ENCODE data around the gene HPGDS. TPM values are rescaled to one million over a fixed set of nuclear protein-coding genes. Genes with fewer than 3 reads are reported as not detected.

Gene HPGDS
- total RNA-seq, 4 donors from 2014 or later: 0.47 to 2.0 (median 1.8) TPM

DNA sequence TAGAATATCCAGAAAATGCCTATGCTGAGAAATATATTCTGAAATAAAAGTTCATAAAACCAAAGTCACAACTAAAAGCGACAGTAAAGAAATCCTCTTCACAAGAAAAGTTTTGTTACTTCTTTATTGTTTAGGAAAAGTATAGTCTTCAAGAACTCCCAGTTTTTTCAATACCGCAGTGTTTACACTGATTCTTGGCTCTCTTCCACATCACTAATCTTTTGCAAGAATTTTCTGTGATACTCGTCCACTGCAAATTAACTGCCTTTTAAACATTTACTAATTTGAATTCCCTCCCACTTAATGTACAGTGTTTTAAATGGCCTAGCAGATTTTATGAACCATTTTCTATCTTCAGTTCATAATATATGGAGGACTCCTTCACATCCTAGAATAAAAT is 65.1 kb downstream of the HPGDS start:
- no peak for TF ChIP-seq POLR2AphosphoS5 (IDR thresholded peaks at IDR 0.05)
- TF ChIP-seq, protein P1, sequence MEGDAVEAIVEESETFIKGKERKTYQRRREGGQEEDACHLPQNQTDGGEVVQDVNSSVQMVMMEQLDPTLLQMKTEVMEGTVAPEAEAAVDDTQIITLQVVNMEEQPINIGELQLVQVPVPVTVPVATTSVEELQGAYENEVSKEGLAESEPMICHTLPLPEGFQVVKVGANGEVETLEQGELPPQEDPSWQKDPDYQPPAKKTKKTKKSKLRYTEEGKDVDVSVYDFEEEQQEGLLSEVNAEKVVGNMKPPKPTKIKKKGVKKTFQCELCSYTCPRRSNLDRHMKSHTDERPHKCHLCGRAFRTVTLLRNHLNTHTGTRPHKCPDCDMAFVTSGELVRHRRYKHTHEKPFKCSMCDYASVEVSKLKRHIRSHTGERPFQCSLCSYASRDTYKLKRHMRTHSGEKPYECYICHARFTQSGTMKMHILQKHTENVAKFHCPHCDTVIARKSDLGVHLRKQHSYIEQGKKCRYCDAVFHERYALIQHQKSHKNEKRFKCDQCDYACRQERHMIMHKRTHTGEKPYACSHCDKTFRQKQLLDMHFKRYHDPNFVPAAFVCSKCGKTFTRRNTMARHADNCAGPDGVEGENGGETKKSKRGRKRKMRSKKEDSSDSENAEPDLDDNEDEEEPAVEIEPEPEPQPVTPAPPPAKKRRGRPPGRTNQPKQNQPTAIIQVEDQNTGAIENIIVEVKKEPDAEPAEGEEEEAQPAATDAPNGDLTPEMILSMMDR (IDR thresholded peaks at IDR 0.05): no peak
- ATAC-seq: no peak
- WGBS, 2 donors (ENCODE audit: low coverage in 1 of 2): 61 to 66% methylated on average over 3 of the region's 3 CpGs
- no peak overlapping the region for H3K4me3 ChIP-seq
- H3K27me3 ChIP-seq: no peaks in the 10 kb centered on the region
- H3K27ac ChIP-seq: no peak overlapping the region
- no peaks in the 10 kb centered on the region for H3K9me3 ChIP-seq
- H3K4me1 ChIP-seq: no peaks in the 10 kb centered on the region
- peaks cover 0 to 95% of the 10 kb centered on the region in 2 donors for H3K36me3 ChIP-seq

DNA sequence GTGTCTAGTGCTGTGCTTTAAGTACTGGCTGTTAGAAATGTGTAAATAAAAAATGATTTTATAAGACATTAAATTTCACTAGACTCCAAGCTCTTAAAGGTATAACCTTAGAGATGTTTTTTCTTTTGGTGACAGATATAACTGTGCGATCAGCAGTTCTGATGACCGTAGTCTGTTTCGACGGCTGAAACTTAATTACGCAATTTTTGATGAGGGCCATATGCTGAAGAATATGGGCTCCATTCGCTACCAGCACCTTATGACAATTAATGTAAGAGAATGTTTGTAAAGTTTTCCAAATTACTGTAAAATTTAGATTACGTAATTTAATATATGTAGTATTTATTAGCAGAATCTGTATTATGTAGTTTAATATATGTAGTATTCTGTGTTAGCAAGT is 66.4 kb downstream of the HPGDS start:
- H3K4me3 ChIP-seq: no peak overlapping the region
- peaks cover 0 to 96% of the 10 kb centered on the region in 2 donors for H3K36me3 ChIP-seq
- no peak overlapping the region for H3K27ac ChIP-seq
- H3K4me1 ChIP-seq: no peaks in the 10 kb centered on the region
- TF ChIP-seq EP300 (IDR thresholded peaks at IDR 0.05) (no peak), POLR2AphosphoS5 (IDR thresholded peaks at IDR 0.05) (no peak), POLR2A (IDR thresholded peaks at IDR 0.05) (no peak)
- TF ChIP-seq, protein P1 (IDR thresholded peaks at IDR 0.05): no peak
- 91 to 95% methylated on average over 7 of the region's 7 CpGs for WGBS, 2 donors (ENCODE audit: low coverage in 1 of 2)
- ATAC-seq: no peak
- H3K9me3 ChIP-seq: no peaks in the 10 kb centered on the region
- no peaks in the 10 kb centered on the region for H3K27me3 ChIP-seq

DNA sequence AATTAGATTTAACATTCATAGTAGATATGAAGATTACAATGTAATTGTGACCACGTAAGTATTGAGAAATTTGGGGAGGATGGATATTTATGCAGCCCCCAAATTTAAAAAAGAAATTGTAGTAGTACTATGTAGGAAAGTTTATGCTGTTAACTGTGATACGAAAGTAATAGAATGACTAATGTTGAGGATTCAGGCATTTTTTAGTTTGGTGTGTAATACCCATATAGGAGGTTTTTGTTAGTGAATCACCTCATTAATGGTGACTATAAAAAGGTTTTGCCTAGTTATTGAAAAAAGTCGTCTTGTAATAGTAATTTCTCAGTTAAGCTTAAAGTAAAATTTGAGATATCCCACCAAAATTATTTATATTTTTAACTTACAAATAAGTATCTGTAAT is 67.7 kb downstream of the HPGDS start:
- no peaks in the 10 kb centered on the region for H3K9me3 ChIP-seq
- TF ChIP-seq POLR2AphosphoS5 (IDR thresholded peaks at IDR 0.05) (no peak), EP300 (IDR thresholded peaks at IDR 0.05) (no peak), POLR2A (IDR thresholded peaks at IDR 0.05) (no peak)
- TF ChIP-seq, protein P1 (IDR thresholded peaks at IDR 0.05): no peak
- 93 to 95% methylated on average over 3 of the region's 3 CpGs for WGBS, 2 donors (ENCODE audit: low coverage in 1 of 2)
- H3K4me3 ChIP-seq: no peak overlapping the region
- H3K27me3 ChIP-seq: no peaks in the 10 kb centered on the region
- ATAC-seq: no peak
- H3K36me3 ChIP-seq: peaks cover 0 to 96% of the 10 kb centered on the region in 2 donors
- no peak overlapping the region for H3K27ac ChIP-seq
- no peaks in the 10 kb centered on the region for H3K4me1 ChIP-seq

DNA sequence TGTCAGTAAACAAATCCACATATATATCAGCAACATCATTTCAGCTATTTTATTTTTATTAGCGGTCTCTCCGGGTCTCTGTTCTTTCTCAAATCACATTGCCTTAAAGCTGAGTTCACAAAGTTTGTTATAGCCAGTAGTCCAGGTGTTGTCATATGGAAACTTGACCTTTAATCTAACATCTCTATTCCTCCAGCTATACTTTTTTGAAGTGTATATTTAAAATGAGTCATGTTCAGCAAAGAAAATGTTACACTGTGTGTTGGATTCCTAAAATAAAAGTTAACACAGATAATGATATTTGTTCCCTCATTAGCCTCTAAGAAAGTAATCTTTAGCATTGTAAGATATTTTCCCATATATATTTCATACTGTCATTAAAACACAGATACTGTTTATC is 71.4 kb downstream of the HPGDS start:
- Histone ChIP-seq H3K4me1 (no peaks in the 10 kb centered on the region), H3K27me3 (no peaks in the 10 kb centered on the region), H3K36me3 (peaks cover 0 to 76% of the 10 kb centered on the region in 2 donors), H3K27ac (no peak overlapping the region), H3K4me3 (no peak overlapping the region), H3K9me3 (no peaks in the 10 kb centered on the region)
- TF ChIP-seq, protein P1 (IDR thresholded peaks at IDR 0.05): no peak
- no peak for TF ChIP-seq EP300 (IDR thresholded peaks at IDR 0.05)
- TF ChIP-seq POLR2A (IDR thresholded peaks at IDR 0.05): no peak
- no peak for TF ChIP-seq POLR2AphosphoS5 (IDR thresholded peaks at IDR 0.05)
- no peak for ATAC-seq
- WGBS, 2 donors (ENCODE audit: low coverage in 1 of 2): 69 to 80% methylated on average over 2 of the region's 2 CpGs

DNA sequence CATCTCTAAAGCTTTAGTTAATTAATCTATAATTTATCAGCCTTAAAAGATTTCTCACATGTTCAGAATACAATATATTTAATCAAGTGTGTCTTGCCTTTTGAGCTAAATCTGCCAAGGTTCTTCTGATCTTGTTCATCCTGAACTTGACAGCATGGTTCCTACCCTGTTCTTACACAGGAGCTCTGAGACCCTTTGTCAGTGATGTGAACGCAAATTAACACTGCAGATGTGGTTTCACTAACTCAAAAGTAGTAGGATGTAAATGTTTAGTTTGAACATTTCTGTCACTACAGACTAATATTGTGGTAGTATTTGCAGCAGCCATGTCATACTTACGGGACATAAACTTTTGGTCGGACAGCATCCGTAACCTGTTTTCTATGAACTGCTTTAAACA is 75.6 kb downstream of the HPGDS start:
- H3K4me3 ChIP-seq: no peak overlapping the region
- 97 to 100% methylated on average over 4 of the region's 4 CpGs for WGBS, 2 donors (ENCODE audit: low coverage in 1 of 2)
- no peaks in the 10 kb centered on the region for H3K9me3 ChIP-seq
- no peaks in the 10 kb centered on the region for H3K27me3 ChIP-seq
- TF ChIP-seq POLR2A (IDR thresholded peaks at IDR 0.05) (no peak), EP300 (IDR thresholded peaks at IDR 0.05) (no peak)
- no peaks in the 10 kb centered on the region for H3K4me1 ChIP-seq
- H3K36me3 ChIP-seq: peaks cover 0 to 51% of the 10 kb centered on the region in 2 donors
- no peak overlapping the region for H3K27ac ChIP-seq
- no peak for ATAC-seq
